Stimulated activated CD8-positive, alpha-beta memory T cell treated with anti-CD3 and anti-CD28 coated beads, Interleukin-7, amount 100 ng/mL, for 1 hour (primary cell): ENCODE measurements around the gene DCLK1.
"Not testable (repeated sequence)": the region's sequence is repeated elsewhere in the genome, so short reads cannot be mapped to it uniquely, and the experiment has no call there.

Experiments
- DNase-seq, 2 donors: peaks; one replicate each; pipeline ENCODE4 v3.0.0-alpha.2; 2020; ENCODE audit warnings: low read depth in 2 of 2

Gene DCLK1

GRCh38 chr13:36131931-36132297 is 732 bp upstream of the DCLK1 start:
- no peak for DNase-seq

GRCh38 chr13:36130552-36131221 is 495 bp downstream of the DCLK1 start:
- DNase-seq = no peak

GRCh38 chr13:36130193-36130551 is 1.0 kb downstream of the DCLK1 start:
- no peak for DNase-seq

- DNase-seq = no peak
Measured at GRCh38 chr13:36129539-36129938, 1.6 kb downstream of the DCLK1 start.

GRCh38 chr13:36126491-36126890 is 4.7 kb downstream of the DCLK1 start:
- no peak for DNase-seq

GRCh38 chr13:36125841-36126240 is 5.3 kb downstream of the DCLK1 start:
- no peak for DNase-seq

- no peak for DNase-seq
Measured at GRCh38 chr13:36124236-36124822, 6.9 kb downstream of the DCLK1 start.

GRCh38 chr13:36115306-36115705 is 15.9 kb downstream of the DCLK1 start:
- no peak for DNase-seq

- no peak for DNase-seq
Measured at GRCh38 chr13:36114233-36114632, 16.9 kb downstream of the DCLK1 start.

- DNase-seq = no peak
Measured at GRCh38 chr13:36108954-36109353, 22.2 kb downstream of the DCLK1 start.

- DNase-seq = no peak
Measured at GRCh38 chr13:36108342-36108741, 22.8 kb downstream of the DCLK1 start.

GRCh38 chr13:36107521-36107920 is 23.7 kb downstream of the DCLK1 start:
- no peak for DNase-seq

- no peak for DNase-seq
Measured at GRCh38 chr13:36105726-36106125, 25.5 kb downstream of the DCLK1 start.

- no peak for DNase-seq
Measured at GRCh38 chr13:36102721-36103120, 28.5 kb downstream of the DCLK1 start.

GRCh38 chr13:36101907-36102306 is 29.3 kb downstream of the DCLK1 start:
- DNase-seq = not testable (repeated sequence)

GRCh38 chr13:36101157-36101556 is 30.0 kb downstream of the DCLK1 start:
- DNase-seq = no peak

GRCh38 chr13:36098080-36098479 is 33.1 kb downstream of the DCLK1 start:
- DNase-seq = no peak

- no peak for DNase-seq
Measured at GRCh38 chr13:36096461-36097416, 34.4 kb downstream of the DCLK1 start.

GRCh38 chr13:36094478-36094877 is 36.7 kb downstream of the DCLK1 start:
- no peak for DNase-seq

- no peak for DNase-seq
Measured at GRCh38 chr13:36090592-36090991, 40.6 kb downstream of the DCLK1 start.

GRCh38 chr13:36089130-36089647 is 42.0 kb downstream of the DCLK1 start:
- DNase-seq = no peak

- no peak for DNase-seq
Measured at GRCh38 chr13:36088463-36088862, 42.7 kb downstream of the DCLK1 start.

GRCh38 chr13:36088001-36088400 is 43.2 kb downstream of the DCLK1 start:
- DNase-seq = no peak
